Left kidney (tissue), 2 donors: ENCODE data around the gene TPK1. TPM values are rescaled to one million over a fixed set of nuclear protein-coding genes. Genes with fewer than 3 reads are reported as not detected.
A peak's percentile ranks its signal among the peaks of the same experiment; 100 is the strongest.
"Not testable (repeated sequence)": the region's sequence is repeated elsewhere in the genome, so short reads cannot be mapped to it uniquely, and the experiment has no call there.

Experiments used
- DNase-seq: peaks from one replicate; pipeline ENCODE4 v3.0.0-alpha.2; 2013
- polyA plus RNA-seq: library from polyadenylated mRNA; unstranded; fragments of 120-200 nt; gene quantifications from one replicate; pipeline ENCODE4 v1.2.1, GENCODE V29; 2013; ENCODE audit not compliant: insufficient read length

The TPK1 gene
- polyA plus RNA-seq, 1 donor: 9.9 TPM

DNA sequence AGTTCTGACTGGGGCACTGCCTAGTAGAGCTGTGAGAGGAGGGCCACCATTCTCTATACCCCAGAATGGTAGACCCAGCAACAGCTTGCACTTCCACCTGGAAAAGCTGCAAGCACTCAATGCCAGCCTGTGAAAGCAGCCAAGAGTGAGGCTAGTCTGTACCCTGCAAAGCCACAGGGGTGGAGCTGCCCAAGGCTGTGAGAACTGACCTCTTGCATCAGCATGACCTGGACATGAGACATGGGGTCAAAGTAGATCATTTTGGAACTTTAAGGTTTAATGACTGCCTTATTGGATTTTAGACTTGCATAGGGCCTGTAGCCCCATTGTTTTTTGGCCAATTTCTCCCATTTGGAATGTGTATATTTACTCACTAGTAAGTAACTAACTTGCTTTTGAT is 206.3 kb downstream of the TPK1 start:
- DNase-seq: no peak

DNA sequence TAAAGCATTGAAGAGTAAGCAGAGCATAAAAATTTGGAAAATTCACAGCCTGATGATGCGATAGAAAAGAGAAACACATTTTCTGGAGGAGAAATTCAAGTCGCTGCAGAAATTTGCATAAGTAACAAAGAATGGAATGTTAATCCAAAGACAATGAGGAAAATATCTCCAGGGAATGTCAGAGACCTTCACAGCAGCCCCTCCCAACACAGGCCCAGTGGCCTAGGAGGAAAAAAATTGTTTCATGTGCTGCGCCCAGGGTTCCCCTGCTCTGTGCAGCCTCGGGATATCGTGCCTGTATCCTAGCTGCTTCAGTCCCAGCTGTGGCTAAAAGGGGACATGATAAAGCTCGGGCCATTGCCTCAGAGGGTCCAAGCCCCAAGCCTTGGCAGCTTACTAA is 206.8 kb downstream of the TPK1 start:
- no peak for DNase-seq

DNA sequence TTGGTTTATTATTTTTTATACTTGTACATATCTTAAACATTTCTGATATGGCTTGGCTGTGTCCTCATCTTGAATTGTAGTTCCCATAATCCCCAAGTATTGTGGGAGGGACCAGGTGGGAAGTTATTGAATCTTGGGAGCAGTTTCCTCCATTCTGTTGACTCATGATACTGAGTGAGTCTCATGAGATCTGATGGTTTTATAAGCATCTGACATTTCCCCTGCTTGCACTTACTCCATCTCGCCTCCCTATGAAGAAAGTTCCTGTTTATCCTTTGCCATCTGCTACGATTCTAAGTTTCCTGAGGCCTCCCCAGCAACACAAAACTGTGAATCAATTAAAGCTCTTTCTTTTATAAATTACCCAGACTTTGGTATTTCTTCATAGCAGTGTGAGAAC is 207.7 kb downstream of the TPK1 start:
- no peak for DNase-seq

DNA sequence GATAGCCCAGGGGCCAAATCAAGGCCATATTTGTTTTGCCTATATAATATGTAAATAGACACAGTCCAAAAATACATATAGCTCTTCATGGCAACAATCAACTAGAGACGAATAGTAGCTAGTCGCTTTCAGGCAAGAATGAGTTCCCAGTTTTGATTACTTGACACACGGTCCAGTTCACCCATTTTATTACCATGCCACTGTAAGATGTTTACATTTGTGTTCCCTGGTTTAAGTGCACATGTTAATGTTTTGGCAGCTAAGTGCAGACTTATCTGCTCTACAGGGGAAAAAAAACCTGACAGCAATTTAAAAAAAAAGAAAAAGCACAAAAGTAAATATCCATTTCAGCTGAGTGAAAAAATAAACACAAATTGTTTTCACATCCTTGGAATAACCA is 213.1 kb downstream of the TPK1 start:
- DNase-seq: no peak

DNA sequence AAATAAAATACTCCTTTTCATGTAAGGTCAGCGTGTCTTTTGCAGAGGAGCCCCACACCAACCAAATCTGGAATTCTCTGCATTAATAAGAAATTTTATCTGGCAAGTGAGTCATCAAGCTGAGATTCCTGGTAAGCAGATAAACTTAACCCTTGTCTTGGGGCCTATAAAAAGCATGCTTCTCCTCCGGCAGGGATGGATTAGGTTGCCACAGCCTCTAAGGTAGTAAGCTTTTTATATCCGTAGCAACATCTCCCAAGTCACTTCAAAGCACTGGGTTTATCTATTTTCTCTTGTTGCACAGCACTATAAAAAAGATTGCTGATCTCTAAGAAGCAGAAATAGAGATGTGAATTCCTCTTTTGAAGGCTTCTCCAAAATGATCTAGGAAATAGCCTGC is 229.6 kb downstream of the TPK1 start:
- no peak for DNase-seq

DNA sequence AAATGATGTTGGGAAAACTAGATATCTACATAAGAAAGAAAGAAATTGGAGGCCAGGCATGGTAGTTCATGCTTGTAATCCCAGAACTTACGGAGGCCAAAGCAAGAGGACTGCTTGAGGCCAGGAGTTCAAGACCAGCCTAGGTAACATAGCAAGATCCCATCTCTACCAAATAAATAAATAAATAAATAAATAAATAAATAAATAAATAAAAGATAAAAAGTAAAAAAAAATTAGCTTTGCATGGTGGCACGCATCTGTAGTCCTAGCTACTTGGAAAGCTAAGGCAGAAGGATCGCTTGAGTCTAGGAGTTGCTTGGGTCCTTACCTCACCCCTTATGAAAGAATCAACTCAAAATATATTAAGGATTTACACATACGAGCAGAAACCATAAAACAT is 238.9 kb downstream of the TPK1 start:
- DNase-seq: no peak

DNA sequence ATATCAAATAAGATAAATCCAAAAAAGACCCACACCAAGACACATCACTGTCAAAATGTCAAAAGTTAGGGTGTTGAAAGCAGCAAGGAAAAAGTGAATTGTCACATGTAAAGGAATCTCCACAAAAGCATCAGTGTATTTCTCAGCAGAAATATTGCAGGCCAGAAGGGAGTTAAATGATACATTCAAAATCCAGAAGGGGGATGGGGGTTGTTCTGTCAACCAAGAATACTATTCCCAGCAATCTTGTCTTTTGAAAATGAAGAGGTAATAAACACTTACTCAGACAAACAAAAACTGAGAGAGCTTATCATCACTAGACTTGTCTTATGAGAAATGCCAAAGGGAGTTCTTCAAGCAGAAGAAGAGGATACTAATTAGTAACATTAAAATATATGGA is 241.3 kb downstream of the TPK1 start:
- DNase-seq: no peak

DNA sequence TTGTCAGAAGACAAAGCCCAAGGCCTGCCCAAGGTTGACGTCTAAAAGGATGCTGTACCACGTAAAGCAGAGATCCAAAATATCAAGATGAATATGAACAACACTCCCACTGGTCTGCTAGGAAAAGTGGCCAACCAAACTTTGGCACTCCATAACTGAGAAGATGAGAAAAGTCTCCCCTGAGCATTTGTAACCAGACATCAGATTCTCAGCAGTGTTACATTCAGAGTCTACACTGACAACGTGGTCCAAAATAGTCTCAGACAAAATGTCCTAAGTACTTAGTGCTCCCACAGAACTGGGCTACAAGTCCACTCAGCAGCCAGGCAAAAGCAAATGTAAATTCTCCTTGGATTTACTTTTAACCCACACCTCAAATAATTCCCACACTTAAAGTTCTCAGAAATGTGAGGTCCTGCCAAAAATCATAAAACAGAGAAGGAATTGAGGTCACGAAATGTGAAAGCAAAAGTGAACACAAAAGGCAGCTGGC is 247.2 kb downstream of the TPK1 start:
- no peak for DNase-seq

DNA sequence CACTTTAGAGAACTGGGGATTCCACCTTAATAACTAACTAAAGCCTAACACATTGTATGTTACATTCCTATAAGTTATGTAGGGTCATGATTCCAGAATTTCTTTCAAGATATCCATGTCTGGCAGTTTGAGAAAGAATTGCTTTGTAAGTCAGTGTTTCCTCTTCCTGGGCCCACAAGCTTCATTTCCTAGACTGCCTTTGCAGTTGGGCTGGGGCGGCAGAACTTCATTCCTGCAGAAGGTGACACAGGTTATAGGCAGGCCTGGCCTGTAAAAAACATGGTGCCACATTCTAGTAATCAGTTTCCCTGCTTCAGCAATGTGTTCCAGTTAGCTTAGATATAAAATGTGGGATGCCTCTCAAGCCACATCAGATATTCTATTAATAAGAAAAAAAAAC is 248.2 kb downstream of the TPK1 start:
- DNase-seq: no peak

DNA sequence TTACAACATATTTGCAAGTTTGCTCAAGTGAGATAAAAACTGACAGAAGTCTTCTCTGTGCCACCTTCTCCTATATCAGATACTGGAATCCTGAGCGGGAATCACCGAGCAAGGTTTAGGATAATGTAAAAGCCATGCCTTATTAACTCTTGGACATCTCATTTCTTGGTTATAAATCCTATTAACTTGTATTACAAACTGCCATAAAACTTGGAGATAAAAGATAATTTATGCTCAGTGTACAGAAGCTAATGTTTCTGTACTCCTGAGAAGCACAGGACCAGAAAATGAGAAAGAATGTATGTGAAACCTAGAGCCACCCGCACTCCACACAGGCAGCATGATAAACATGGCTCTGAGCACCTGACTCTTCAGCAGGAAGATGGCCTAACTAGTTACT is 251.1 kb downstream of the TPK1 start:
- DNase-seq: peak; percentile 65

DNA sequence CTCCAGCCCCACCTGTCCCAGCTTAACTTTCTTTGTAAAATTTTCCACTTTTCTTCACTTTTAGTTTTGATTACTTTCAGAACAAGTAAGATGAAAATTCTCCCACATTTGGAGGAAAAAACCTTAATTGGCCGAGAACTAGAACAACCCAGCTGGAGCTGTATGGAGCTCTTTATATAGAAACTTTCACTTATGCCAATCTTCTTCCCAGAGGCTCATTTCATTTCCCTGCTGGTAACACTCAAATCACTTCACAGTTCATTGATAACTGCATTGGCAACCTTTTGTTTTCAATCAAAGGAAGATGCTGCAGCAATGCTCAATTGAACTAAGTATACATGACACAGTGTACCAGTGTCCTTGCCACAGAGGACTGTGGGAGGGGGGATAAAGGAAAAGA is 256.2 kb downstream of the TPK1 start:
- DNase-seq: no peak

DNA sequence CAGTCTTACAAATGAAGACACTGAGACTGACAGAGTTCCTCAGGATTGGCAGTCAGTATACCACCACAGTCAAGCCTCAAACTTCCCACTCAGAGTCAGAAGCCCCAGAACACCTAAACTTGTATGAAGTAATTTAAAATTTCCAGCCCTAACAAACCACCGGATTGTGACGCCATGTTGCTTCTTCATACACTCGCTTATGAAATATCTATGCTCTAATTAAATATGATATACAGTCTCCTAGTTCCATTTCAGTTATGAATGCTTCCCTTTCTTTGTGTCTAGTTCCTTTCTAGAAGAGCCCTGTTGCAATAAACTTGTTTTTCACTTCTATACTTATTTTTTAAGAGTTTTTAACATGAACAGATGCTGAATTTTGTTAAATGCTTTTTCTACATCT is 260.4 kb downstream of the TPK1 start:
- no peak for DNase-seq

DNA sequence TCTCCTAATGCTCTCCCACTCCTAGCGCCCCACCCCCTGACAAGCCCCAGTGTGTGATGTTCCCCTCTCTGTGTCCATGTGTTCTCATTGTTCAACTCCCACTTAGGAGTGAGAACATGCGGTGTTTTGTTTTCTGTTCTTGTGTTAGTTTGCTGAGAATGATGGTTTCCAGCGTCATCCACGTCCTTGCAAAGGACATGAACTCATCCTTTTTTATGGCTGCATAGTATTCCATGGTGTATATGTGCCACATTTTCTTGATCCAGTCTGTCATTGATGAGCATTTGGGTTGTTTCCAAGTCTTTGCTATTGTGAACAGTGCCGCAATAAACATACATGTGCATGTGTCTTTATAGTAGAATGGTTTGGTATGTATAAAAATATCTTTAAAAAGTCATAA is 261.1 kb downstream of the TPK1 start:
- DNase-seq: not testable (repeated sequence)

DNA sequence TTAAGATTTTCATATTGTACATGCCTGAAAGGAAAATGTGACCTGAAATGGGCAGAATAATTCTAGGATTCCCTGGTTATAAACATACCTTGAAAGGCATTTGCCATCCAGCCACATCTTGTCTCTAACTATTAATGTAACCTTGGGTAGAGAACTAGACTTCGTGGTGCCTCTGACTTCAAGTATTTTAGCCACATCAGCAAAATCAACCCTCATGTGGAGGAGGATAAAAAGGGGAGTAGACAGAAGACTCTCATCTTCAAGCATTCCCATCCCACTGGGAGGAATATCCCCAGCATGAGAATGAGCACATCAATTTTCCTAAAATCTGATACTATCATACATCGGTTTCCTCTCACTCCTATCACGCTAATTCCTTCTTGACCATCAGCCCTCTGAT is 267.6 kb downstream of the TPK1 start:
- DNase-seq: no peak

DNA sequence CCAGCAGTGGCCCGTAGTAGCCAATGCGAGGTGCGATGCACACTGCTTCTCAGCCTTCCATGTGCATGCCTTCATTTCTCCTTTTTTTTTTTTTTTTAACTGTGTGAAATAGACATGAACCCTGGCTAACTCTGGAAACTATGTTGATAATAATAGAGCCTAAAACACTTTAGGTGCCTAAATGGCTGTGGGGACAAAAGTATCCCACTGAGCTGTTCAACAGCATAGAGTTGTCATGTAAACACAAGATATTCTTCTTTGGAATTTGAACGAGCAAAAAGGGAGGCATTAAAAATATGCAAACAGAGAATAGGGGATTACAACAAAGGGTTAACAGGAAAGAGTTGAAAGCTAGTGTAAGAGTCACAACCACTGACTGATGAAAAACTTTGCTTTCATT is 270.3 kb downstream of the TPK1 start:
- DNase-seq: no peak

DNA sequence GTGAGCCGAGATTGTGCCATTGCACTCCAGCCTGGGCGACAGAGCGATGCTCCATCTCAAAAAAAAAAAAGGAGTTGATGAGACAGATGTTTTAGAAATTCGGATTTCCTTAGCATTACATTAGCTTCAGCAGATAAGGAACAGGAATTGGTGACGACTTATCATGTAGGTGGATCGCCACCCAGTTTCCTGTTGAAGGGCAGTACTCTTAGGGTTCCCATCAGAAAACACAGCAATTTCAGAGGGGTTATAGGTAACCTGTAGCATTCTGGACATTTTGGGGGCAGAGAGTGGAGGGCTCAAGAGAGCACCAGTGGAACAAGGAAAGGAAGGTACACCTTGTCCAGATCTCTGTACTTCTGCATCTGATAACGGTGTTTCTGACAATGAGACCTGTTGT is 286.0 kb downstream of the TPK1 start:
- no peak for DNase-seq

DNA sequence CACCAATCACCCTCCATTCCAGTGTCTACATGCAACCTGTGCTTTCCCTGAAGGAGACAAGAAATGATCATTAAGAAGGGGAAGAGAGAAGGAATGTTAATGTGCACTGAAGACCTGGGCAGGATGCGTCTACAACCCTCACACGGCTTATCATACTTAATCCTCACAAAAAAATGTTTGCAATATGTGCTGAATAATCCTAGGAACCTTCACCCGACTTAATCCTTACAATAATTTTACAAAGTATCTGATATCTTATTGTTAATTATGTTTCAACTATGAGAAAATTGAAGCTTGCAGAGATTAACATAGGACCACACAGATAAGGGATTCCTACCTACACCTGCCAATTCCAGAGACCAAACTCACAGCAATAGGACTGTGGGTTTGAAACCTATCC is 287.3 kb downstream of the TPK1 start:
- no peak for DNase-seq

DNA sequence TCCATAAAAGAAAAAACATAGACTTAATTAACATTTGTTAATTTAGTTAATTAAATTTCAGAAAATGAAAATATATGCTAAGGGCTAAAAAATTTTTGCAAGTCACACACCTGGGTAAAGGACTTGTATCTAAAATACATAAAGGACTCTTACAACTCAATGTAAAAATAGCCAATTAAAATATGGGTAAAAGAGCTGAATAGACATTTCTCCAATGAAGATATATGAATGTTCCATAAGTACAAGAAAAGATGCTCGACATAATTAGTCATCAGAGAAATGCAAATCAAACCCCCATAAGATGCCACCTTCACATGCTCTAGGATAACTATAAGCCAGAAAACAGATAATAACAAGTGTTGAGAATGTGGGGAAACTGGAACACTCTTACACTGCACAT is 288.0 kb downstream of the TPK1 start:
- no peak for DNase-seq

DNA sequence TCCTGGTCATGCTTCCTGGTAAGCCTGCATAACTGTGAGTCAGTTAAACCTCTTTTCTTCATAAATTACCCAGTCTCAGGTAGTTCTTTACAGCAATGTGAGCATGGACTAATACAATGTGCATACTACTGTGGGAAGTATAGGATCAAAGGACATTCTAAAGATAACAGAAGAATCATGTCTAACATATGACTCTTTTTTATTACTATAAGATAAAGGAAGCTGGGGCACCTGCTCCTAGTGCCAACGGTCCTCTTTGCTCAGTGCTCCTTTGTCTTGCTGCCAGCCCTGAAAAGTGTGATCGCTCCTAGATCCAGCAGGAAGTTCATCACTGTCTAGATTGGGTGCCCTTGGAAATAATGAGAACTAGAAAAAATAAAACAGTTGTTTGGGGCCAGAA is 289.1 kb downstream of the TPK1 start:
- DNase-seq: no peak

DNA sequence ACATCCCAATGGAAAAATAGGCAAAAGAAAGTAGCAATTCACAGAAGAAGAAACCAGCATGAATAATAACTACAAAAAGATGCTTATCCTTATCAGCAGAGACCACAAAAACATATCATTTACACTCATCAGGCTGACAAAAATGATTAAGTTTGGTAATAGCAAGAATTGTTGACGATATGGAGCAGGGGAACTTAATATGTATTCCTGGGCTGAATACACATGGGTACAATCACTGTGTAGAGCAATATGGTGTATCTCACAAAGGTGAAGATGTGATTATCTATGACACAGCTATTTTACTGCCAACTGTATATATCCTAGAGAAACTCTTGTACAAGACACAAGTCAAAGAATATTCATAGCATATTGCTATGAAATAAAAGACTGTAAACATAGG is 290.5 kb downstream of the TPK1 start:
- DNase-seq: no peak

DNA sequence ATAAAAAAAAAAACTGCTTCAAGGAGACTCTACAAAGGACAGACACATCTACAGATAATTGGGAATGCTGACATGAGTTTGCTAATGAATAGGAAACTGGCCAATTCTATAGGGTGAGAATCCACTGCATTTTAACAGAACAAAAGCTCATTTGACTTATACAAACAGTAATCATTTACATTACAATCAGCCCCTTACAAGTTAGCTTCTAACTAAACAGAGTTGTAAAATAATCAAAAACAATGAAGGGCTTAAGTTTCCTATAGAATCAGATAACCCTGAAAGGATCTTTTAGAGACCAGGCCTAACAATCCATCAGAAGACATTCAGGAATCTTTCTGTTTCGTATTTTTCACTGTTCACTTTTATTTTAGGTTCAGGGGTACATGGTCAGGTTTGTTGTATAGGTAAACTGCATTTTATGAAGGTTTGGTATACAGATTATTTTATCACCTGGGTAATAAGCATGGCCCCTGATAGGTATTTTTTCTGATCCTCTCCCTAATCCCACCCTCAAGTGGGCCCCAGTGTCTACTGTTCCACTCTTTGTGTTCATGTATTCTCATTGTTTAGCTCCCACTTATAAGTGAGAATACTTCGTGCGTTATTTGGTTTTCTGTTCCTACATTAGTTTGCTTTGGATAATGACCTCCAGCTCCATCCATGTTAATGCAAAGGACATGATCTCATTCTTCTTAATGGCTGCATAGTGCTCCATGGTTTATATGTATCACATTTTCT is 301.0 kb downstream of the TPK1 start:
- no peak for DNase-seq

DNA sequence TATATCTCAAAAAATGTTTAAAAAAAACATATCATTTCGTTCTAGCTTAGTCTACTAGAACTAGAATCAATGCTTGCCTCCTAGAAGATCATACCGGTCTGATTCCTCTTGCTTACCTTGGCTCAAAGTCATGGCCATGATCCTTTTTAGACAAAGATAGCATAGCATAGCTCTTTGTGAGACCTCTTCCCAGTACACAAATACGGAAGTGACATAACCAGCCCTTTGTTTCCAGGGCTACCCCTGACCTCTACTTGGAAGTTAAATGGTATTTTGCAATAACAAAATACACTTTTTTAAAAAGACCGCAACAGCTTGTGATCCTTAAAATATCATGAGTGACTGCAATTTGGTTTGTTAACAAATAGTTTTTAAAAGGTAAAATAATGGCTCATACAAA is 301.7 kb downstream of the TPK1 start:
- no peak for DNase-seq

DNA sequence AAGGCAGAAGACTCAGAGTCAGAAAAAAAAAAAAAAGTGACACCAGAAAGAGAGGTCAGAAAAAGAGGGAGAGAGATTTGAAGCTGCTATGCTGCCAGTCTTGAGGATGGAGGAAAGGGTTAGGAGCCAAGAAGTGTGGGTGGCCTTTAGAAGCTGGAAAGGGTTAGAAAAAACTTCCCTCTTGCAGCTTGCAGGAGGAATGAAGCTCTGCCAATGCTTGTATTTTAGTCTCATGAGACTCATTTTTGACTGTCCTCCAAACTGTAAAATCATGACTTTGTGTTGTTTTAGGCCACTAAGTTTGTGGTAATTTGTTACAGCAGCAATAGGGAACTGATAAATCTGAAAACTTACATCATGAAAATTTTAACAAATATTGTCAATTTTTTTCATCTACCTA is 304.7 kb downstream of the TPK1 start:
- no peak for DNase-seq

DNA sequence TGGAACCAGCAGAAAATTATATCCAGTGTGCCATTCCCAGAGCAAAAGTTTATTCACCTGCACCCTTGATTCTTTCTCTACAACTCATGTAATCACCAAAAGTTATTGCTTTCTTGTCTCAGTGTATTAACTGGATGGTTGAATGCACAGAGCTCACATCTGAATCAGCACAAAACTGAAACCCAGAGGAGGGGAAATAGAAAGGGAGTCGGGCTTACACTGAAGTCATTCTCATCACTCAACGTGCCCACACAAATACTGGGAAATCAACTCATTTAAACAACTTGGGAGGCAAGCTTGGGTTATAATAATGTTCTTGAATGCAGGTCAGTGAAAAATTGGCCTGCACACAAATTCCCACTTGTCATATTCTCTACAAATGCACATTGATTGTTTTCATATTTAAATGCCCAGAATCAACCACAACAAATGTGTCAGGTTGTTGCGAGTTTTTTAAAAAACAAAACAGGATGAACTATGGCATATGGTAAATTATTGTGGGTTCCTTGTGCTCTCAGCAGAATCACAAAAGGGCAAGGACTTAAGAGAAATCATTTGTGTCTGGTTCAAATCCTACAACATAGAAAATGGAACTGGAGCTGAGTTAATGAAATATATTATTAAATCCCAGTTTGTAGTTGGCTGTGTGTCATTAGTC is 306.5 kb downstream of the TPK1 start:
- no peak for DNase-seq
